Measurements from ENCODE around the gene NSMCE1. TPM values are rescaled to one million over a fixed set of nuclear protein-coding genes. Genes with fewer than 3 reads are reported as not detected.

NSMCE1 gene
- total and polyA plus RNA-seq, 8 donors: 27.6 to 37.9 (median 31.7) TPM

DNA sequence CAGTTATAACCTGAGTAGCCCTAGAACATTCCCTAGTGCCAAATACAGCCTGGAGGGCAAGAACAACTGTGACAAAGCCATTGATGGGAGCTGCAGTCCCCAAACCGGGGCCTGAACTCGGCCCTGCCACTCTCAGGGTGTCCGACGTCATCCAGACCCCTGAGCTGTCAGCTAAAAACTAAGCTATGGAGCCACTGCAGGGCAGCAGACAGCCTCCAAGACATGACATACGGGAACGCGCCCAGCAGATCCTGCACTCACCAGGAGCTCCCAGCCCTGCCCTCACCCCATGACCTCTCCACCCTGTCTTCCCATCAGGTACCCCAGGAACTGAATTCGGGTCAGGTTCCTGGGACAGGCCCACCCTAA lies 36.9 kb downstream of the NSMCE1 start:
- intact Hi-C loops (cut with DNase I): loop anchor here (5.0 to 10.0 kb wide), 3 partner anchors 47 to 141 kb away; no protein-coding TSS in a partner anchor
- FAIRE-seq (no peak), ATAC-seq (no peak), DNase-seq (no peak)
- 90 to 94% methylated on average over 8 of the region's 8 CpGs for WGBS, 2 donors
- Histone ChIP-seq H3K4me1 (peaks cover 0 to 17% (median 0%) of the 10 kb centered on the region in 3 donors), H3K27ac (no peak overlapping the region), H3K36me3 (peaks cover 0 to 12% (median 2%) of the 10 kb centered on the region in 3 donors), H3K4me3 (no peak overlapping the region), H3K27me3 (no peaks in the 10 kb centered on the region), H3K9me3 (no peaks in the 10 kb centered on the region)
- TF ChIP-seq, protein P1, sequence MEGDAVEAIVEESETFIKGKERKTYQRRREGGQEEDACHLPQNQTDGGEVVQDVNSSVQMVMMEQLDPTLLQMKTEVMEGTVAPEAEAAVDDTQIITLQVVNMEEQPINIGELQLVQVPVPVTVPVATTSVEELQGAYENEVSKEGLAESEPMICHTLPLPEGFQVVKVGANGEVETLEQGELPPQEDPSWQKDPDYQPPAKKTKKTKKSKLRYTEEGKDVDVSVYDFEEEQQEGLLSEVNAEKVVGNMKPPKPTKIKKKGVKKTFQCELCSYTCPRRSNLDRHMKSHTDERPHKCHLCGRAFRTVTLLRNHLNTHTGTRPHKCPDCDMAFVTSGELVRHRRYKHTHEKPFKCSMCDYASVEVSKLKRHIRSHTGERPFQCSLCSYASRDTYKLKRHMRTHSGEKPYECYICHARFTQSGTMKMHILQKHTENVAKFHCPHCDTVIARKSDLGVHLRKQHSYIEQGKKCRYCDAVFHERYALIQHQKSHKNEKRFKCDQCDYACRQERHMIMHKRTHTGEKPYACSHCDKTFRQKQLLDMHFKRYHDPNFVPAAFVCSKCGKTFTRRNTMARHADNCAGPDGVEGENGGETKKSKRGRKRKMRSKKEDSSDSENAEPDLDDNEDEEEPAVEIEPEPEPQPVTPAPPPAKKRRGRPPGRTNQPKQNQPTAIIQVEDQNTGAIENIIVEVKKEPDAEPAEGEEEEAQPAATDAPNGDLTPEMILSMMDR (IDR thresholded peaks at IDR 0.05): no peak

DNA sequence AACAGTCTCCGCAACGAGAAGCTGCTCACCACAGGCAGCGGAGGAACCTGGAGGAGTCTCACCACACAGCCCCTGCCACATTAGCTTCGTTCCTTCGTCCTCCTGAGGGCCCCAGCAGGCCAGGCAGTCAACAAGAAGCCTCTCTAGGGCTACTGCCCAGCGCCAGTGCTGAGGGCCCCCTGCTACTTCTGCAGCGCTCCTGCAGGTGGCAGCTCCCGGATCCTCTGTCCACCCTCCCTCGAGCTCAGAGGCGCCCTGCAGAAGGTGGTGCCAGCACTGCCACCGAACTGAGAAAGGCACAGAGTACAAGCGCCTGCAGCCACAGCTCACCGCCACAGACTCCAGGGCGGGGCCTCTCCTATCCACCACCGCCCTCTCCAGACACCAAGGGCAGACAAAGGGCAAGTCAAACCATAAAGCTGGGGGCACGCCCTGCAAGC lies 38.0 kb downstream of the NSMCE1 start:
- TF ChIP-seq, protein P1 (IDR thresholded peaks at IDR 0.05): no peak
- intact Hi-C loops (cut with DNase I): loop anchor here (5.0 to 10.0 kb wide), 3 partner anchors 46 to 142 kb away; no protein-coding TSS in a partner anchor
- ATAC-seq: no peak
- peaks cover 0 to 12% (median 2%) of the 10 kb centered on the region in 3 donors for H3K36me3 ChIP-seq
- H3K4me3 ChIP-seq: no peak overlapping the region
- no peaks in the 10 kb centered on the region for H3K9me3 ChIP-seq
- H3K27me3 ChIP-seq: no peaks in the 10 kb centered on the region
- no peak for FAIRE-seq
- WGBS, 2 donors: 87 to 89% methylated on average over 16 of the region's 16 CpGs
- H3K27ac ChIP-seq: no peak overlapping the region
- DNase-seq: peak in 2 of 6 donors; percentile 22 to 48
- H3K4me1 ChIP-seq: peaks cover 3 to 23% (median 5%) of the 10 kb centered on the region in 3 donors

DNA sequence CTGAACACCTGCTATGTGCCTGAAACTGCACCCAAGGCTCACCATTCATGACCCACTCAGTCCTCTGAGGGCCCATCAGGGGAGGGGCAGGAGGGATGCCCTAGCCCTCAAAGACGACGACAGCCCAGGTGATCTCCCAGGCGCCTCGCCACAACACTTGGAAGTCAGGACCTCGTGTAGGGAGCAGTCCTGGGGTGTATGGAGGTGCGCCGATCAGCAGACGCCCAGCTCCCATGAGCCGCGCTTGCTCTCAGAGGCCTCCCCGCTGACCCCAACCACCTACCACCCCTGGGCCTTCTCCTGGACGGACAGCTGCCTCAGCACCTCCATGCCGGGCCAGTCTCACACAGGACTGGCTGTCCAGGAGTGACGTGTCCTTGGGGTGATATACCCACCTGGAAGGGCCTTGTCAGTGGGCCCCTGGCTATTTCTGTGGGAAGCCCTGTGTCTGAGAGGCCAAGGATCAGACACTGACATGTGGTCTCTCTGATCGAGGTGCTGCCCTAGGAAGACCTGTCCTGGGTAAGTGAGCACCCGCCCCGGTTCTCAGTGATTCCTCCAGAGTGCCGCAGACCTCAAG lies 38.6 kb downstream of the NSMCE1 start:
- Histone ChIP-seq H3K36me3 (peaks cover 0 to 12% (median 2%) of the 10 kb centered on the region in 3 donors), H3K4me1 (peaks cover 5 to 23% (median 9%) of the 10 kb centered on the region in 3 donors), H3K27ac (no peak overlapping the region), H3K27me3 (no peaks in the 10 kb centered on the region), H3K4me3 (no peak overlapping the region), H3K9me3 (no peaks in the 10 kb centered on the region)
- ATAC-seq: no peak
- WGBS, 2 donors: 87 to 88% methylated on average over 18 of the region's 18 CpGs
- FAIRE-seq: no peak
- intact Hi-C loops (cut with DNase I): loop anchor here (5.0 to 10.0 kb wide), 3 partner anchors 45 to 142 kb away; no protein-coding TSS in a partner anchor
- peak in 2 of 6 donors; percentile 35 to 52 for DNase-seq
- TF ChIP-seq, protein P1 (IDR thresholded peaks at IDR 0.05): no peak

DNA sequence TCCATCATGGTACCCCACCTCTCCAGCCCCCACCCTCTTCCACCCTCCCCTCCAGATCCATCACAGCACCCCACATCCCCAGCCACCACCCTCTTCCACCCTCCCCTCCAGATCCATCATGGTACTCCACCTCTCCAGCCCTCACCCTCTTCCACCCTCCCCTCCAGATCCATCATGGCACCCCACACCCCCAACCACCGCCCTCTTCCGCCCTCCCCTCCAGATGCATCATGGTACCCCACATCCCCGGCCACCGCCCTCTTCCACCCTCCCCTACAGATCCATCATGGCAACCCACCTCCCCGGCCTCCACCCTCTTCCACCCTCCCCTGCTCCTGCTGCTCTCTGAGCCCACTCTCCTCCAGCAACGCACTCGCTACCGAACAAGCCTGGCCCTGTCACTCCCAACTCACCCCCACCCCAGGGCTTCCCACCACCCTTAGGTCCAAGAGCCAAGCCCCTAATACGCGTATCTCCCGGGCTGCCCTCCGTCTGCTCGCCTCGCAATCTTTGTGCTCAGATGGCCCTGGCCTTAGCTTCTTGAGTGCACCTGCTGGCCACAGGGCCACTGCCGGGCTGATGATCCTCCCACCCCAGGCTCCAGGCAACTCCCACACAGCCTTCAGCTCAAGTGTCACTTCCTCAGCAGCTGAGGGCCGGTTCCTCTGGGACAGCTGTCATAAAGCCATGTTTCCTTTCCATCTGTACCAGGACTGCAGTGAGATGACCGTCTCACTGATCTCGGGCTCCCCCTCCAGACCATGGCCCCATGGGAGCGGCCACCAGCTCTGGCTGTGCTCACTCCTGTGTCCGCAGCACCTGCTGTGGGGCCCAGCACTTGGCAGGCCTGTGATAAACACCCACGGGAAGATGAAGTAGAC lies 39.7 kb downstream of the NSMCE1 start:
- Histone ChIP-seq H3K9me3 (no peaks in the 10 kb centered on the region), H3K4me1 (peaks cover 5 to 20% (median 11%) of the 10 kb centered on the region in 3 donors), H3K4me3 (no peak overlapping the region), H3K27ac (no peak overlapping the region), H3K27me3 (no peaks in the 10 kb centered on the region), H3K36me3 (peaks cover 0 to 12% (median 2%) of the 10 kb centered on the region in 3 donors)
- WGBS, 2 donors: 67% methylated on average over 21 of the region's 21 CpGs
- FAIRE-seq: no peak
- TF ChIP-seq, protein P1 (IDR thresholded peaks at IDR 0.05): no peak
- intact Hi-C loops (cut with DNase I): no loop called here
- ATAC-seq: peak; percentile 76 to 85 (median 77)
- peak in 5 of 6 donors; percentile 61 to 81 (median 74) for DNase-seq

Measured in pancreas (tissue), 10 donors.